Thoracic aorta (tissue), 2 donors: ENCODE measurements around the gene DLGAP1. TPM values are rescaled to one million over a fixed set of nuclear protein-coding genes. Genes with fewer than 3 reads are reported as not detected.

Experiments used
- ATAC-seq: fragments of 150-250 bp; one replicate; pipeline ENCODE4 v1.8.0; 2017; ENCODE audit warnings: low read depth; ENCODE audit not compliant: insufficient number of reproducible peaks, low FRiP score
- DNase-seq: peaks from one replicate; pipeline ENCODE4 v3.0.0-alpha.2; 2020; ENCODE audit warnings: low spot score
- H3K27ac ChIP-seq, 2 donors: fragments of 200-600 bp; sonication (generic); 1 replicate in 1 of 2; 2 replicates in 1 of 2; pipeline ENCODE4 v1.5.1; 2016; ENCODE audit warnings: mild to moderate bottlenecking in 2 of 2, moderate library complexity in 2 of 2
- H3K27me3 ChIP-seq: fragments of 200-600 bp; sonication (generic); replicated peaks from 2 replicates; pipeline ENCODE4 v1.6.0; 2016; ENCODE audit warnings: mild to moderate bottlenecking; ENCODE audit not compliant: insufficient read depth
- H3K36me3 ChIP-seq: fragments of 200-600 bp; sonication (generic); one replicate; pipeline ENCODE4 v1.5.1; 2016
- H3K4me1 ChIP-seq, 2 donors: fragments of 200-600 bp; sonication (generic); 1 replicate in 1 of 2; 2 replicates in 1 of 2; pipeline versions ENCODE4 v1.5.1 to v1.6.0; 2016; ENCODE audit warnings: low read depth in 2 of 2, mild to moderate bottlenecking in 1 of 2; ENCODE audit not compliant: control insufficient read depth in 1 of 2
- H3K4me3 ChIP-seq: fragments of 200-600 bp; sonication (generic); 2 replicates; pipeline ENCODE4 v1.5.1; 2016; ENCODE audit warnings: mild to moderate bottlenecking
- H3K9me3 ChIP-seq: fragments of 200-600 bp; sonication (generic); 2 replicates; pipeline ENCODE4 v1.5.1; 2016
- CTCF ChIP-seq: fragments of 200-600 bp; sonication (generic); IDR thresholded peaks from one replicate; pipeline ENCODE4 v1.5.1; 2019; ENCODE audit warnings: antibody characterized with exemption
- total RNA-seq, 2 donors: library from RNA; depleted of rRNA; stranded (reverse); fragments of >200 nt; gene quantifications; one replicate each; pipeline versions ENCODE4 v1.1.0 to v1.2.3, GENCODE V29; 2016

The DLGAP1 gene
- total RNA-seq, 2 donors from 2014 or later = 7.3 to 19.0 TPM

GRCh38 chr18:3720159-3720558 lies 734.9 kb downstream of the DLGAP1 start:
- Histone ChIP-seq H3K9me3 (no peaks in the 10 kb centered on the region), H3K36me3 (no peaks in the 10 kb centered on the region), H3K4me3 (no peak overlapping the region), H3K27ac (no peak overlapping the region), H3K4me1 (peaks cover 0 to 4% of the 10 kb centered on the region in 2 donors), H3K27me3 (no peaks in the 10 kb centered on the region)
- TF ChIP-seq CTCF = no peak
- ATAC-seq = no peak
- DNase-seq = no peak

GRCh38 chr18:3717376-3718025 lies 737.6 kb downstream of the DLGAP1 start:
- no peak for ATAC-seq
- no peaks in the 10 kb centered on the region for H3K27me3 ChIP-seq

GRCh38 chr18:3716116-3716660 lies 738.9 kb downstream of the DLGAP1 start:
- Histone ChIP-seq H3K4me1 (peaks cover 2 to 4% of the 10 kb centered on the region in 2 donors), H3K36me3 (no peaks in the 10 kb centered on the region), H3K4me3 (no peak overlapping the region), H3K27ac (no peak overlapping the region), H3K9me3 (no peaks in the 10 kb centered on the region), H3K27me3 (no peaks in the 10 kb centered on the region)
- DNase-seq (no peak), ATAC-seq (no peak)
- no peak for TF ChIP-seq CTCF

More at GRCh38 chr18:3717376-3718025, 737.6 kb downstream of the DLGAP1 start:
- Histone ChIP-seq H3K4me1 (no peaks in the 10 kb centered on the region), H3K27ac (no peak overlapping the region), H3K4me3 (no peak overlapping the region), H3K36me3 (no peaks in the 10 kb centered on the region), H3K9me3 (no peaks in the 10 kb centered on the region)
- no peak for DNase-seq
- no peak for TF ChIP-seq CTCF

- Histone ChIP-seq H3K27ac (no peak overlapping the region), H3K27me3 (no peaks in the 10 kb centered on the region), H3K4me3 (no peak overlapping the region), H3K36me3 (no peaks in the 10 kb centered on the region), H3K9me3 (no peaks in the 10 kb centered on the region), H3K4me1 (peaks cover 5 to 12% of the 10 kb centered on the region in 2 donors)
- ATAC-seq (no peak), DNase-seq (no peak)
- no peak for TF ChIP-seq CTCF
Measured at GRCh38 chr18:3715231-3716080, 739.7 kb downstream of the DLGAP1 start.

- H3K4me3 ChIP-seq = no peak overlapping the region
- H3K27me3 ChIP-seq = no peaks in the 10 kb centered on the region
- H3K9me3 ChIP-seq = no peaks in the 10 kb centered on the region
- no peak for DNase-seq
- TF ChIP-seq CTCF = no peak
- peaks cover 5 to 14% of the 10 kb centered on the region in 2 donors for H3K4me1 ChIP-seq
- no peaks in the 10 kb centered on the region for H3K36me3 ChIP-seq
- no peak overlapping the region for H3K27ac ChIP-seq
- no peak for ATAC-seq
Measured at GRCh38 chr18:3713708-3714107, 741.4 kb downstream of the DLGAP1 start.
